Stimulated activated CD8-positive, alpha-beta memory T cell treated with anti-CD3 and anti-CD28 coated beads, Interleukin-12 subunit alpha, Interleukin-12 subunit beta, amount 100 ng/mL, for 1 hour (primary cell): ENCODE data around the gene VAMP2.

Source experiments
- DNase-seq: peaks from one replicate; pipeline ENCODE4 v3.0.0-alpha.2; 2020; ENCODE audit warnings: low read depth

The VAMP2 gene

GRCh38 chr17:8142887-8143580 lies 19.7 kb downstream of the VAMP2 start:
- no peak for DNase-seq

GRCh38 chr17:8142158-8142886 lies 20.4 kb downstream of the VAMP2 start:
- no peak for DNase-seq

- DNase-seq, result no peak
These were observed 21.0 kb downstream of the VAMP2 start for GRCh38 chr17:8141741-8142140.

- DNase-seq, result no peak
These were observed 21.7 kb downstream of the VAMP2 start for GRCh38 chr17:8141045-8141444.

GRCh38 chr17:8140065-8141029 lies 22.4 kb downstream of the VAMP2 start:
- no peak for DNase-seq

- DNase-seq, result peak; percentile 89
These were observed 23.9 kb downstream of the VAMP2 start for GRCh38 chr17:8138672-8139371.

GRCh38 chr17:8138374-8138671 lies 24.4 kb downstream of the VAMP2 start:
- DNase-seq, result no peak

GRCh38 chr17:8137645-8138373 lies 24.9 kb downstream of the VAMP2 start:
- DNase-seq, result no peak

- DNase-seq, result no peak
These were observed 28.8 kb downstream of the VAMP2 start for GRCh38 chr17:8133941-8134340.

- no peak for DNase-seq
These were observed 29.3 kb downstream of the VAMP2 start for GRCh38 chr17:8133399-8133798.

GRCh38 chr17:8131844-8132441 lies 30.8 kb downstream of the VAMP2 start:
- DNase-seq, result no peak

- no peak for DNase-seq
These were observed 34.5 kb downstream of the VAMP2 start for GRCh38 chr17:8128125-8128784.

- DNase-seq, result no peak
These were observed 36.2 kb downstream of the VAMP2 start for GRCh38 chr17:8126491-8127066.

- no peak for DNase-seq
These were observed 36.7 kb downstream of the VAMP2 start for GRCh38 chr17:8125947-8126490.

- peak; percentile 83 for DNase-seq
These were observed 37.4 kb downstream of the VAMP2 start for GRCh38 chr17:8125154-8125946.

GRCh38 chr17:8124350-8125153 lies 38.2 kb downstream of the VAMP2 start:
- no peak for DNase-seq

- DNase-seq, result no peak
These were observed 38.9 kb downstream of the VAMP2 start, which contains the start of gene HES7 for GRCh38 chr17:8123695-8124349. Gene HES7, minus strand, starts transcription at chr17:8124106. Its CDS starts 22 bp downstream, at chr17:8124084.
